ENCODE measurements around the gene ARHGAP31. TPM values are rescaled to one million over a fixed set of nuclear protein-coding genes. Genes with fewer than 3 reads are reported as not detected.

ARHGAP31 gene
- total RNA-seq, 1 donor from 2014 or later, result 9.7 TPM

DNA sequence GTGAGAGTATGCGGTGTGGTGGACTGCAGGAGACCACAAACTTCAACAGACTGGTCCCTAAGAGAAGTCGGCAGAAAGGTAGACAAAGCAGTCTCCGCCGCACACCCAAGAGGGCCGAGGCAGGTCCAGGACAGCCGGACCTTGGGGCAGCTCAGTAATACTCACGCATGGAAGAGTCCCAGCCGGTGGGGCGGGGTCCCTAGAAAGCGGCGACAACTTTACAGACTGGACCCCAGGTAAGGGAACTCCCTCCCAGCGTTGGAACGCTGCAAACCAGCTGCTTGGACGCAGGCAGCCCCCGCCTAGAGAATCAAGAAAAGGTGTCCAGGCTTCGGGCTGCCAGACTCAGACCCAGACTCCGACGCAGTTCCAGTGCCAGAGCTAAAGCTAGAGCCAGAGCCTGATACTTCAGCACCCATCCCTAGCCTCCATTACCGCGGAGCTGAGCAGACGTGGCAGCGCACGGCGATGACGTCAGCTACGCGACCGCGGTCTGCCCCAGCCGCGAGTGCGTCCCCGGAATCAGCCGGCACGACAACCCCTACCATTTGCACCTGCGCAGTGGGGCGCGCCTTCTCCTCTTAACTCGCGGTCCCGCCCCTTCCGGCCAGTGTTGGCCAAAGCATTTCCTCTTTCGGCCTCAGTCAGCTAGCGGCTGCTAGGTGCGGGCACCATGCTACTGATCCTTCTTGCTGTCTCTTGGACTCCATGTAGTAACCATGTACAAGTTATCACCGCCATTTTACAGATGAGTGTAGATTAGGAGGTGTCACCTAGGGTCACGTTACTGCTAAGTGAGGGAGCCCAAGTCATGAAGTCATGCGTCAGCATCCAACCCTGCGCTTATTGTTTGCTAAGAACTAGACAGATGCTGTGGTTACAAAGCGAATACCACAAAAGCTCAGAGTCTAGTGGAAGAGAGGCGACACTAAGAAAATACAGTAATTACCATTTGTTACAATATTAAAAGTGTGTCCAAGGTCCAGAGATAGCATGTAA lies 169.3 kb downstream of the ARHGAP31 start, which contains the start of gene TMEM39A:
TMEM39A (minus strand) TSS at position 445 of the 999 bp plus-strand sequence. CDS start 1,541 bp downstream, outside the sequence.
- peak within 1 kb of the TSS; percentile 99 for H3K4me3 Mint-ChIP-seq
- peaks cover 32% of the 10 kb centered on the region for H3K4me1 Mint-ChIP-seq
- H3K27me3 Mint-ChIP-seq (ENCODE audit: low read depth), result peaks cover 1% of the 10 kb centered on the region
- TF ChIP-seq, protein P1, sequence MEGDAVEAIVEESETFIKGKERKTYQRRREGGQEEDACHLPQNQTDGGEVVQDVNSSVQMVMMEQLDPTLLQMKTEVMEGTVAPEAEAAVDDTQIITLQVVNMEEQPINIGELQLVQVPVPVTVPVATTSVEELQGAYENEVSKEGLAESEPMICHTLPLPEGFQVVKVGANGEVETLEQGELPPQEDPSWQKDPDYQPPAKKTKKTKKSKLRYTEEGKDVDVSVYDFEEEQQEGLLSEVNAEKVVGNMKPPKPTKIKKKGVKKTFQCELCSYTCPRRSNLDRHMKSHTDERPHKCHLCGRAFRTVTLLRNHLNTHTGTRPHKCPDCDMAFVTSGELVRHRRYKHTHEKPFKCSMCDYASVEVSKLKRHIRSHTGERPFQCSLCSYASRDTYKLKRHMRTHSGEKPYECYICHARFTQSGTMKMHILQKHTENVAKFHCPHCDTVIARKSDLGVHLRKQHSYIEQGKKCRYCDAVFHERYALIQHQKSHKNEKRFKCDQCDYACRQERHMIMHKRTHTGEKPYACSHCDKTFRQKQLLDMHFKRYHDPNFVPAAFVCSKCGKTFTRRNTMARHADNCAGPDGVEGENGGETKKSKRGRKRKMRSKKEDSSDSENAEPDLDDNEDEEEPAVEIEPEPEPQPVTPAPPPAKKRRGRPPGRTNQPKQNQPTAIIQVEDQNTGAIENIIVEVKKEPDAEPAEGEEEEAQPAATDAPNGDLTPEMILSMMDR (IDR thresholded peaks at IDR 0.05; ENCODE audit: unreplicated experiment), result peak; percentile 14
- H3K9me3 Mint-ChIP-seq, result no peaks in the 10 kb centered on the region
- DNase-seq (ENCODE audit: low spot score in 2 of 2, unreplicated experiment in 2 of 2), result peak; percentile 99
- H3K36me3 Mint-ChIP-seq, result peaks cover 14% of the 10 kb centered on the region
- peak within 1 kb of the TSS; percentile 99 for H3K27ac Mint-ChIP-seq

DNA sequence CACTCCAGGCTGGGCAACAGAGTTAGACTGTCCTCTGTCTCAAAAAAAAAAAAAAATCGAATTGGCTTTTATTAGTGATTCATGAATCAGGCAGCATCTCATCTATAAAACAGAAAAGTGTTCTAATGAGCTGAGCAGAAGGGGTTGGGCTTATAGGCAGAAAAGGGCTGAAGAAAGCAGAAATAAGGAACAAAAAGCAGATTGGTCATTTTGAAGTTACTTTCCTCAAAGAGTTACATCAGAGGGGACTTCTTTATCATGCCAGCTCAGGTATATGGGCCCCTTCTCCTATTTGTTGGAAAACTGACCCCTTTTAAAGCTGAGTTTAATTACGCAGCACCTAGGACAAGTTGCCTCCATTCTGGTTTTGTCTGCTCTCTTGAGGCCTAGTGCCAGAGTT lies 173.9 kb downstream of the ARHGAP31 start:
- DNase-seq (ENCODE audit: low spot score in 2 of 2, unreplicated experiment in 2 of 2), result no peak
- Mint-ChIP-seq H3K27me3 (ENCODE audit: low read depth) (peaks cover 1% of the 10 kb centered on the region), H3K36me3 (peaks cover 6% of the 10 kb centered on the region), H3K4me1 (peaks cover 31% of the 10 kb centered on the region), H3K9me3 (no peaks in the 10 kb centered on the region), H3K27ac (peak overlapping the region; percentile 81), H3K4me3 (peak overlapping the region; percentile 88)
- TF ChIP-seq, protein P1 (IDR thresholded peaks at IDR 0.05; ENCODE audit: unreplicated experiment), result no peak

DNA sequence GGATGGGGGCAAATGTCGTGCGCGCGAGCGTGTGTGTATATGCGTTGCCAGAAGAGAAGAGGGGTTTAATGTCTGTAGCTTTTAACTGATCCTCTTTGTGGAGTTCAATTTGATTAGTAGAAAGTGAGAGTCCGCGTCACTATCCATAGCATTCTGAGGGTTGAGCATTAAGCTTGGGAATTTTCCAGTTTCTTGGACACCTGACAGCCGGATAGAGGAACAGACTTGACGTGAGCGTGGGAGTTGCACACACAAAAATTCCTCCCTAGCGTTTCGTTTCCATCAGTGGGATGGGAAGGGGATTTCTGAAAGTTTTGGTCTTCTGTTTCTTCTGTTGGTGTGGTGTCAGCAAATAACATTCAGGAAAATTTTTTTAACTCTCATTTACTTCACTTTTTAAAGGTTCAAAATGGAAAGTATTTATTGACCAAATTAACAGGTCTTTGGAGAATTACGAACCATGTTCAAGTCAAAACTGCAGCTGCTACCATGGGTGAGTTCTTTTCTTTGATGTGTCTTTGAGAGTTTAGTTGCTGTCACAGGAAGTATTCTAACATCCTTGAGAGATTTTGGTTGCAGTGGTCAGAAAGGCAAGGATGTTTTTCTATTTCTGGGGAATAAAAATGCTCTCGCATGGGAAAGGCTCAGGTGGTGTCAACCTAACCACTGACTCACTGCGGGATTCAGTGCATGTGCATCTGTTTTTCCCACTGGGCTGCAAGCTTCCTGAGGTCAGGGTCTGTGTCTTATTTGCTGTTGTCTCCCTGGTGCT lies 175.4 kb downstream of the ARHGAP31 start:
- no peak for DNase-seq (ENCODE audit: low spot score in 2 of 2, unreplicated experiment in 2 of 2)

More for the DNA sequence above, 175.4 kb downstream of the ARHGAP31 start:
- H3K4me3 Mint-ChIP-seq, result peak overlapping the region; percentile 88
- H3K9me3 Mint-ChIP-seq, result no peaks in the 10 kb centered on the region
- peaks cover 6% of the 10 kb centered on the region for H3K36me3 Mint-ChIP-seq
- H3K27ac Mint-ChIP-seq, result peak overlapping the region; percentile 86
- H3K27me3 Mint-ChIP-seq (ENCODE audit: low read depth), result no peaks in the 10 kb centered on the region
- TF ChIP-seq, protein P1 (IDR thresholded peaks at IDR 0.05; ENCODE audit: unreplicated experiment), result no peak
- peaks cover 25% of the 10 kb centered on the region for H3K4me1 Mint-ChIP-seq

Other genes starting within 250 kb of the ARHGAP31 start
- gene TEX55, start 148.2 kb upstream of the ARHGAP31 start, total RNA-seq, result not detected in 3 replicates
- 0.22 to 0.47 TPM in 2 of 3 replicates, not detected in the other for gene UPK1B, start 120.8 kb upstream of the ARHGAP31 start, total RNA-seq
- gene B4GALT4, start 53.5 kb upstream of the ARHGAP31 start, total RNA-seq, result 20.2 to 24.2 TPM (median 23.1 TPM) in 3 replicates
- gene TMEM39A, start 169.2 kb downstream of the ARHGAP31 start, total RNA-seq, result 66.8 to 75.6 TPM (median 69.6 TPM) in 3 replicates
- 23.5 to 25.7 TPM (median 24.0 TPM) in 3 replicates for gene POGLUT1, start 174.6 kb downstream of the ARHGAP31 start, total RNA-seq
- gene TIMMDC1, start 204.2 kb downstream of the ARHGAP31 start, total RNA-seq, result 93.9 to 102 TPM (median 95.9 TPM) in 3 replicates